HG03064 (cell line): ENCODE results near the gene CLOCK.
A peak's percentile ranks its signal among the peaks of the same experiment; 100 is the strongest.
"Not testable (repeated sequence)": the region's sequence is repeated elsewhere in the genome, so short reads cannot be mapped to it uniquely, and the experiment has no call there.

ENCODE experiments used
- ATAC-seq: cut with Tn5 transposase; IDR thresholded peaks from one replicate; pipeline ENCODE4 v1.9.1; 2021; ENCODE audit warnings: low read depth; ENCODE audit not compliant: unreplicated experiment

Gene CLOCK

GRCh38 chr4:55546756-55547465 is at the start of gene CLOCK:
CLOCK (minus strand) TSS chr4:55546909; CDS start chr4:55482785, 64,124 bp downstream.
- peak; percentile 68 for ATAC-seq

- ATAC-seq, result no peak
Measured at GRCh38 chr4:55592014-55592413, 45.3 kb upstream of the CLOCK start, which contains the start of gene PDCL2. PDCL2 (minus strand) TSS chr4:55592245; CDS start chr4:55592109, 136 bp downstream.

GRCh38 chr4:55588160-55588559 is 41.5 kb upstream of the CLOCK start:
- no peak for ATAC-seq

- not testable (repeated sequence) for ATAC-seq
Measured at GRCh38 chr4:55582773-55583172, 36.1 kb upstream of the CLOCK start.

- no peak for ATAC-seq
Measured at GRCh38 chr4:55578341-55579010, 31.8 kb upstream of the CLOCK start.

GRCh38 chr4:55575513-55575912 is 28.8 kb upstream of the CLOCK start:
- ATAC-seq, result no peak

GRCh38 chr4:55574252-55574651 is 27.5 kb upstream of the CLOCK start:
- no peak for ATAC-seq

- no peak for ATAC-seq
Measured at GRCh38 chr4:55571806-55572205, 25.1 kb upstream of the CLOCK start.

- no peak for ATAC-seq
Measured at GRCh38 chr4:55568905-55569504, 22.3 kb upstream of the CLOCK start.

GRCh38 chr4:55561889-55562288 is 15.2 kb upstream of the CLOCK start:
- peak; percentile 97 for ATAC-seq

GRCh38 chr4:55560096-55560495 is 13.4 kb upstream of the CLOCK start:
- ATAC-seq, result no peak

- no peak for ATAC-seq
Measured at GRCh38 chr4:55554453-55555030, 7.8 kb upstream of the CLOCK start.

- no peak for ATAC-seq
Measured at GRCh38 chr4:55553441-55554201, 6.9 kb upstream of the CLOCK start.

GRCh38 chr4:55551964-55552363 is 5.3 kb upstream of the CLOCK start:
- not testable (repeated sequence) for ATAC-seq

GRCh38 chr4:55549888-55550287 is 3.2 kb upstream of the CLOCK start:
- no peak for ATAC-seq

GRCh38 chr4:55547918-55548317 is 1.2 kb upstream of the CLOCK start:
- ATAC-seq, result no peak

- no peak for ATAC-seq
Measured at GRCh38 chr4:55547466-55547770, 709 bp upstream of the CLOCK start.

- ATAC-seq, result peak; percentile 48
Measured at GRCh38 chr4:55546506-55546755, 278 bp downstream of the CLOCK start.

GRCh38 chr4:55545641-55546505 is 836 bp downstream of the CLOCK start:
- ATAC-seq, result peak; percentile 38

- no peak for ATAC-seq
Measured at GRCh38 chr4:55545151-55545550, 1.6 kb downstream of the CLOCK start.
